HCT116 (cell line): ENCODE measurements around the gene TRPC1. TPM values are rescaled to one million over a fixed set of nuclear protein-coding genes. Genes with fewer than 3 reads are reported as not detected.

ENCODE experiments used
- ATAC-seq: fragments of 200-7000 bp; cut with Tn5 transposase; 2 replicates; pipeline ENCODE4 v1.9.1; 2020; ENCODE audit warnings: mild to moderate bottlenecking, moderate library complexity
- BruUV-seq: library from RNA; stranded (reverse); fragments of 400-500 nt; replicated peaks from 2 replicates; lab custom pipeline; 2021; lab: Mats Ljungman, UMichigan
- CTCF ChIA-PET: fragments of 300-600 bp; sonication (Branson Sonifier 250); formaldehyde crosslinking; loops from one replicate; lab custom pipeline; 2021; ENCODE audit warnings: antibody characterized with exemption; lab: Charles Lee
- POLR2A ChIA-PET: fragments of 300-600, 350-600 bp; sonication (Branson Sonifier 250); formaldehyde crosslinking; loops from one replicate; lab custom pipeline; 2021; ENCODE audit warnings: antibody characterized with exemption; lab: Charles Lee
- RAD21 ChIA-PET, 2 experiments: fragments of 300-600 bp; sonication (Branson Sonifier 250); formaldehyde crosslinking; loops; one replicate each; lab custom pipeline; 2023; ENCODE audit warnings: low total read pairs in 2 of 2; ENCODE audit not compliant: uncharacterized antibody in 2 of 2, unreplicated experiment in 2 of 2, low non-redundant PET in 1 of 2; lab: Charles Lee
- DNase-seq: peaks from one replicate; pipeline ENCODE4 v3.0.0-alpha.2; 2010; ENCODE audit warnings: low read depth, low spot score
- H2AFZ ChIP-seq: fragments of 200-600 bp; shearing (Covaris generic), sonication (generic); 2 replicates; pipeline ENCODE4 v1.6.1; 2017; ENCODE audit warnings: low read depth, mixed run types, mixed read lengths, antibody characterized with exemption, low read length; ENCODE audit not compliant: poor library complexity, severe bottlenecking
- H3K27ac ChIP-seq: 2 replicates; pipeline ENCODE4 v1.5.1; 2012; ENCODE audit warnings: low read depth, low read length
- H3K27me3 ChIP-seq: fragments of 200-600 bp; sonication (generic); 2 replicates; pipeline ENCODE4 v1.6.1; 2016; ENCODE audit warnings: mixed run types, low read length, mixed read lengths; ENCODE audit not compliant: insufficient read depth
- H3K36me3 ChIP-seq, 2 experiments: fragments of 200-500 bp in 1 of 2; fragments of 200-600 bp in 1 of 2; sonication (Bioruptor generic) in 1 of 2; sonication (generic) in 1 of 2; 2 replicates each; pipeline versions ENCODE4 v1.5.1 to v1.6.1; 2014 to 2016; ENCODE audit warnings: low read length in 2 of 2, inconsistent platforms in 1 of 2, mixed read lengths in 1 of 2, mixed run types in 1 of 2; ENCODE audit not compliant: insufficient read depth in 2 of 2, control insufficient read depth in 1 of 2
- H3K4me1 ChIP-seq, 2 experiments: fragments of 200-600 bp in 1 of 2; sonication (generic) in 1 of 2; 2 replicates each; pipeline versions ENCODE4 v1.5.1 to v1.6.1; 2012 to 2017; ENCODE audit warnings: low read length in 2 of 2, inconsistent platforms in 1 of 2, mild to moderate bottlenecking in 1 of 2, mixed read lengths in 1 of 2, mixed run types in 1 of 2, moderate library complexity in 1 of 2; ENCODE audit not compliant: insufficient read depth in 2 of 2, control insufficient read depth in 1 of 2
- H3K4me2 ChIP-seq: fragments of 200-600 bp; sonication (generic); 2 replicates; pipeline ENCODE4 v1.6.1; 2017; ENCODE audit warnings: mixed run types, low read length, mixed read lengths
- H3K4me3 ChIP-seq, 2 experiments: fragments of 200-600 bp in 1 of 2; sonication (generic) in 1 of 2; replicated peaks in 1 of 2; 2 replicates each; pipeline ENCODE4 v1.5.1; 2011 to 2016; ENCODE audit warnings: low read length in 2 of 2, control low read depth in 1 of 2, low read depth in 1 of 2, mild to moderate bottlenecking in 1 of 2, mixed read lengths in 1 of 2, mixed run types in 1 of 2
- H3K79me2 ChIP-seq: fragments of 200-600 bp; sonication (generic); 2 replicates; pipeline ENCODE4 v1.6.1; 2017; ENCODE audit warnings: mild to moderate bottlenecking, mixed run types, low read length, moderate library complexity, mixed read lengths; ENCODE audit not compliant: insufficient read depth
- H3K9ac ChIP-seq: fragments of 200-600 bp; sonication (generic); 2 replicates; pipeline ENCODE4 v1.6.1; 2016; ENCODE audit warnings: low read length, mixed read lengths
- H3K9me2 ChIP-seq: fragments of 200-600 bp; sonication (generic), shearing (Covaris generic); 2 replicates; pipeline ENCODE4 v1.6.1; 2017; ENCODE audit warnings: mixed run types, mild to moderate bottlenecking, moderate library complexity; ENCODE audit not compliant: insufficient read depth
- H3K9me3 ChIP-seq, 2 experiments: fragments of 200-500 bp in 1 of 2; fragments of 200-600 bp in 1 of 2; sonication (Bioruptor generic) in 1 of 2; sonication (generic) in 1 of 2; 2 replicates each; pipeline ENCODE4 v1.6.1; 2014 to 2017; ENCODE audit warnings: low read length in 2 of 2, mixed read lengths in 2 of 2, inconsistent platforms in 1 of 2, low read depth in 1 of 2, mild to moderate bottlenecking in 1 of 2, mixed run types in 1 of 2, moderate library complexity in 1 of 2; ENCODE audit not compliant: control insufficient read depth in 1 of 2, insufficient read depth in 1 of 2
- H4K20me1 ChIP-seq: fragments of 200-600 bp; sonication (generic), shearing (Covaris generic); 2 replicates; pipeline ENCODE4 v1.6.1; 2017; ENCODE audit warnings: mixed run types, mild to moderate bottlenecking, moderate library complexity; ENCODE audit not compliant: insufficient read depth
- CBX3 ChIP-seq: IDR thresholded peaks from 2 replicates; pipeline ENCODE4 v1.6.1; 2012; ENCODE audit warnings: low read depth
- CEBPB ChIP-seq: IDR thresholded peaks from 2 replicates; pipeline ENCODE4 v1.6.1; 2012; ENCODE audit warnings: low read depth
- EGR1 ChIP-seq: IDR thresholded peaks from 2 replicates; pipeline ENCODE4 v1.6.1; 2012; ENCODE audit warnings: low read depth
- ELF1 ChIP-seq: IDR thresholded peaks from 2 replicates; pipeline ENCODE4 v1.6.1; 2012; ENCODE audit warnings: low read depth, borderline replicate concordance
- EZH2phosphoT487 ChIP-seq: fragments of 200-600 bp; IDR thresholded peaks from 2 replicates; pipeline ENCODE4 v1.6.1; 2018; ENCODE audit warnings: antibody characterized with exemption, borderline replicate concordance
- FOSL1 ChIP-seq: IDR thresholded peaks from 2 replicates; pipeline ENCODE4 v1.6.1; 2012; ENCODE audit warnings: low read depth
- JUND ChIP-seq: IDR thresholded peaks from 2 replicates; pipeline ENCODE4 v1.6.1; 2012
- MAX ChIP-seq: IDR thresholded peaks from 2 replicates; pipeline ENCODE4 v1.6.1; 2012
- POLR2A ChIP-seq: IDR thresholded peaks from 2 replicates; pipeline ENCODE4 v1.7.0; 2011; ENCODE audit warnings: borderline replicate concordance; ENCODE audit not compliant: insufficient read depth, insufficient read length; ENCODE audit errors: extremely low read depth
- RAD21 ChIP-seq: IDR thresholded peaks from 2 replicates; pipeline ENCODE4 v1.6.1; 2012; ENCODE audit warnings: low read depth, mild to moderate bottlenecking
- SIN3A ChIP-seq: IDR thresholded peaks from 2 replicates; pipeline ENCODE4 v1.6.1; 2012; ENCODE audit warnings: low read depth
- TCF7L2 ChIP-seq: IDR thresholded peaks from 2 replicates; pipeline ENCODE4 v1.7.0; 2011; ENCODE audit warnings: borderline replicate concordance, inconsistent platforms; ENCODE audit not compliant: insufficient read depth, insufficient read length; ENCODE audit errors: extremely low read depth
- YY1 ChIP-seq: IDR thresholded peaks from 2 replicates; pipeline ENCODE4 v1.6.1; 2011; ENCODE audit warnings: low read length, low read depth, moderate library complexity, mild to moderate bottlenecking; ENCODE audit not compliant: insufficient replicate concordance; ENCODE audit errors: extremely low read depth
- ZBTB33 ChIP-seq: IDR thresholded peaks from 2 replicates; pipeline ENCODE4 v1.6.1; 2011; ENCODE audit warnings: mild to moderate bottlenecking, low read length, moderate library complexity; ENCODE audit not compliant: insufficient replicate concordance; ENCODE audit errors: extremely low read depth
- ZNF274 ChIP-seq: fragments of 200-500 bp; sonication (Bioruptor generic); IDR thresholded peaks from 2 replicates; pipeline ENCODE4 v1.6.1; 2014; ENCODE audit warnings: mild to moderate bottlenecking, low read depth, low read length, inconsistent platforms
- intact Hi-C: fragments of 100-400 bp; cut with micrococcal nuclease; formaldehyde crosslinking; loops from 2 replicates; pipeline ENCODE4 v1.10.0; 2022
- total RNA-seq: library from RNA; stranded (reverse); gene quantifications from one replicate; pipeline ENCODE4 v1.2.1, GENCODE V29; 2021; ENCODE audit not compliant: unreplicated experiment

Gene TRPC1
- total RNA-seq, 1 experiment from 2014 or later: 6.1 TPM

- intact Hi-C loops: no loop called here
- H2AFZ ChIP-seq: no peak overlapping the region
Observed at GRCh38 chr3:142716102-142716501, 7.7 kb upstream of the TRPC1 start.

GRCh38 chr3:142723665-142723967 is 218 bp upstream of the TRPC1 start:
- Histone ChIP-seq H3K27me3 (no peaks in the 10 kb centered on the region), H3K4me3 (peak overlapping the region; percentile 52 to 78), H3K36me3 (no peaks in the 10 kb centered on the region), H3K4me1 (peaks cover 3 to 16% of the 10 kb centered on the region in 2 experiments; a peak in 2 of 4 replicates), H2AFZ (peak overlapping the region; percentile 96), H3K27ac (no peak overlapping the region), H3K9me2 (no peaks in the 10 kb centered on the region), H4K20me1 (no peaks in the 10 kb centered on the region), H3K9me3 (no peaks in the 10 kb centered on the region), H3K79me2 (no peaks in the 10 kb centered on the region), H3K4me2 (peak overlapping the region; percentile 91), H3K9ac (peak overlapping the region; percentile 38; the same call in 1 of the 2 replicates)
- intact Hi-C loops: no loop called here
- BruUV-seq: no TSS peak
- ChIA-PET POLR2A (interaction anchor here (0.6 to 0.9 kb wide), 4 partner anchors 9 to 78 kb away, joined by 3 to 6 read pairs (median 4); no protein-coding TSS in a partner anchor), RAD21 (no interaction called here), CTCF (no interaction called here)
- no peak for DNase-seq
- TF ChIP-seq ZBTB33 (no peak), EGR1 (no peak), CEBPB (no peak), TCF7L2 (no peak), SIN3A (no peak), ZNF274 (no peak), JUND (no peak), MAX (no peak), EZH2phosphoT487 (no peak), RAD21 (no peak), ELF1 (no peak), POLR2A (no peak), YY1 (no peak), FOSL1 (no peak)
- ATAC-seq: peak; percentile 7

More at GRCh38 chr3:142716102-142716501, 7.7 kb upstream of the TRPC1 start:
- no peaks in the 10 kb centered on the region for H3K27me3 ChIP-seq
- H3K9me2 ChIP-seq: no peaks in the 10 kb centered on the region
- no peaks in the 10 kb centered on the region for H3K79me2 ChIP-seq
- no peaks in the 10 kb centered on the region for H4K20me1 ChIP-seq
- POLR2A ChIA-PET: no interaction called here
- H3K9me3 ChIP-seq: no peaks in the 10 kb centered on the region
- ATAC-seq: no peak
- H3K4me2 ChIP-seq: no peak overlapping the region
- H3K9ac ChIP-seq: no peak overlapping the region
- no peaks in the 10 kb centered on the region for H3K36me3 ChIP-seq
- RAD21 ChIA-PET: no interaction called here
- H3K27ac ChIP-seq: no peak overlapping the region
- H3K4me1 ChIP-seq: peaks cover 0 to 6% of the 10 kb centered on the region in 2 experiments; a peak in 1 of 4 replicates
- CTCF ChIA-PET: interaction anchor here (0.7 kb wide), 1 partner anchor 36 kb away, joined by 4 read pairs; no protein-coding TSS in a partner anchor
- no TSS peak for BruUV-seq
- TF ChIP-seq MAX (no peak), POLR2A (no peak), CBX3 (no peak), YY1 (no peak)
- TF ChIP-seq, all 23 proteins: peak for 0
- DNase-seq: no peak
- H3K4me3 ChIP-seq: no peak overlapping the region
